ENCODE measurements around the gene WWTR1.

GRCh38 chr3:149476225-149476624 lies 181.6 kb downstream of the WWTR1 start:
- no peak for TF ChIP-seq CTCF (IDR thresholded peaks at IDR 0.05; ENCODE audit: insufficient read depth, low read length)
- no peak for TF ChIP-seq POLR2AphosphoS5 (IDR thresholded peaks at IDR 0.05; ENCODE audit: low read depth)
- TF ChIP-seq GABPA (IDR thresholded peaks at IDR 0.05; ENCODE audit: low read depth): no peak
- TF ChIP-seq REST (IDR thresholded peaks at IDR 0.05; ENCODE audit: insufficient replicate concordance, low read depth): no peak
- peak; percentile 45; the same call in 1 of the 2 replicates for TF ChIP-seq SPI1 (IDR thresholded peaks at IDR 0.05; ENCODE audit: borderline replicate concordance, low read depth)

Measured in HL-60 (cell line).